Bronchial epithelial cell (primary cell): Measurements from ENCODE around the gene TSHR. TPM values are rescaled to one million over a fixed set of nuclear protein-coding genes. Genes with fewer than 3 reads are reported as not detected.
"Not testable (repeated sequence)": the region's sequence is repeated elsewhere in the genome, so short reads cannot be mapped to it uniquely, and the experiment has no call there.

ENCODE experiments used
- DNase-seq: peaks from one replicate; pipeline ENCODE4 v3.0.0-alpha.2; 2010; ENCODE audit warnings: low read depth
- FAIRE-seq: peaks from 2 replicates; lab custom pipeline; 2011; peaks lifted over from hg19 to GRCh38; lab: Jason Lieb, UNC
- H3K27me3 ChIP-seq: 2 replicates; pipeline ENCODE4 v1.5.1; 2011; ENCODE audit warnings: low read length; ENCODE audit not compliant: control insufficient read depth, insufficient read depth
- H3K36me3 ChIP-seq: 2 replicates; pipeline ENCODE4 v1.5.1; 2011; ENCODE audit warnings: low read length; ENCODE audit not compliant: control insufficient read depth, insufficient read depth
- H3K4me3 ChIP-seq: 2 replicates; pipeline ENCODE4 v1.5.1; 2011; ENCODE audit warnings: mild to moderate bottlenecking, low read depth, low read length, control low read depth
- total RNA-seq: library from RNA; depleted of rRNA; stranded (reverse); fragments of >200 nt; gene quantifications from 2 replicates; pipeline ENCODE4 v1.2.1, GENCODE V29; 2014
- TF ChIP-seq, protein P1 (sequence below): IDR thresholded peaks from 2 replicates; pipeline ENCODE4 v1.5.1; 2011; ENCODE audit warnings: mild to moderate bottlenecking, moderate library complexity, low read length, control low read depth, inconsistent platforms; ENCODE audit not compliant: insufficient read depth, severe bottlenecking

TSHR gene
- total RNA-seq, 1 donor from 2014 or later: not detected

DNA sequence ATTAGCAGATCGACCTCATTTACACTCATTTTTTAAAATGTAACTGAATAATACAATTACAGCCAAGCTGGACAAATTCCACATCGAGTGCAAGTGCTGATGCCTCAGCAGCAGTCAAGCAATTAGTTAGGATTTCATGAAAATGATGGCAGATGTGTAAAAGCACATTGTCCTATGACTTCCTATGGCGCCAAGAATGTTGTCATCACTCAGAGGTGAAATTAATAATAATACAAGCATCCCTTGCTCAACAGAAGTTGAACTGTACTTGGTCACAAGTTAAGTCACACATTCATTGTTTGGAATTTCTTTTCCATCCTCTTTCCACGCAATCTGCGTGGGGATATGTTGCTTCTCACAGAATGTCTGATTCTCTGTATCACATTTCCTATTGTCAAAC, 148.0 kb downstream of the TSHR start:
- TF ChIP-seq, protein P1, sequence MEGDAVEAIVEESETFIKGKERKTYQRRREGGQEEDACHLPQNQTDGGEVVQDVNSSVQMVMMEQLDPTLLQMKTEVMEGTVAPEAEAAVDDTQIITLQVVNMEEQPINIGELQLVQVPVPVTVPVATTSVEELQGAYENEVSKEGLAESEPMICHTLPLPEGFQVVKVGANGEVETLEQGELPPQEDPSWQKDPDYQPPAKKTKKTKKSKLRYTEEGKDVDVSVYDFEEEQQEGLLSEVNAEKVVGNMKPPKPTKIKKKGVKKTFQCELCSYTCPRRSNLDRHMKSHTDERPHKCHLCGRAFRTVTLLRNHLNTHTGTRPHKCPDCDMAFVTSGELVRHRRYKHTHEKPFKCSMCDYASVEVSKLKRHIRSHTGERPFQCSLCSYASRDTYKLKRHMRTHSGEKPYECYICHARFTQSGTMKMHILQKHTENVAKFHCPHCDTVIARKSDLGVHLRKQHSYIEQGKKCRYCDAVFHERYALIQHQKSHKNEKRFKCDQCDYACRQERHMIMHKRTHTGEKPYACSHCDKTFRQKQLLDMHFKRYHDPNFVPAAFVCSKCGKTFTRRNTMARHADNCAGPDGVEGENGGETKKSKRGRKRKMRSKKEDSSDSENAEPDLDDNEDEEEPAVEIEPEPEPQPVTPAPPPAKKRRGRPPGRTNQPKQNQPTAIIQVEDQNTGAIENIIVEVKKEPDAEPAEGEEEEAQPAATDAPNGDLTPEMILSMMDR: no peak
- Histone ChIP-seq H3K36me3 (no peaks in the 10 kb centered on the region), H3K27me3 (no peaks in the 10 kb centered on the region), H3K4me3 (no peak overlapping the region)
- FAIRE-seq (no peak), DNase-seq (no peak)

DNA sequence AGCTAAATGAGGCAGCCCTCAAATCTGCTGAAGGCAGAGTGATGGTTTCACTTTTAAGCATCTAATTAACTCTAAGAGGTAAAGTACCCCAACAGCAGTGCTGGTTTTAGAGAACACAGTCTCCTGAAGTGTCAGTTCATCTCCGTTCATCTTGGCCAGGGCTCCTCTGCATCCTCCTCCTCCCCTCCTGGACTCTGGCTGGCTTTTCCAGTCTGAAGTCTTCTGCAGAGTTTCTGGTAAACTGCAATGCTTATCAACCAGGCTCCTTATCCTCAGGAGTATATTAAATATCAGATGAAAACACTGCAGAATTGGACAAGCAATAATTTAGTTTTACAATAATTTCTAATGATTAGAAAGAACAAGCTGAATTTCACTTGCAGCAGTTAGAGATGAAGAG, 150.0 kb downstream of the TSHR start:
- Histone ChIP-seq H3K27me3 (no peaks in the 10 kb centered on the region), H3K36me3 (no peaks in the 10 kb centered on the region), H3K4me3 (no peak overlapping the region)
- DNase-seq: no peak
- no peak for FAIRE-seq
- TF ChIP-seq, protein P1: no peak

DNA sequence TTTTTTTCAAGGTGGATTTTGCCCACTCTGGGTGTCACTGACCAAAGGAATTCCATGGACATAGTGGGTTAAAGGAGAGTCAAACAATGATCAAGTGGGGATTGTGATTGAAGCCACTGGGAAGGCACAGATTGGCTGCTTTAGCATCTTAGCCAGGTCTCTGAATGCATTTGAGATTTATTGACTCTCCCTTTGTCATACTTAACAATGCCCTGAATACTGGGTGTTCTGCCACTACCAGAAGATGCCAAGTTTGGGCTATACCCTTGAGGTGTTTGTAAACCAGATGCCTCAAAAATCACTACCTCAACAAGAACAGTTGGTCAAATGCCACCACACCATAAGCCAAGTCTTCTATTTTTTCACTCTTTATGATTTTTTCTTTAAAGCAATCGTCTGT, 150.5 kb downstream of the TSHR start:
- no peak for FAIRE-seq

DNA sequence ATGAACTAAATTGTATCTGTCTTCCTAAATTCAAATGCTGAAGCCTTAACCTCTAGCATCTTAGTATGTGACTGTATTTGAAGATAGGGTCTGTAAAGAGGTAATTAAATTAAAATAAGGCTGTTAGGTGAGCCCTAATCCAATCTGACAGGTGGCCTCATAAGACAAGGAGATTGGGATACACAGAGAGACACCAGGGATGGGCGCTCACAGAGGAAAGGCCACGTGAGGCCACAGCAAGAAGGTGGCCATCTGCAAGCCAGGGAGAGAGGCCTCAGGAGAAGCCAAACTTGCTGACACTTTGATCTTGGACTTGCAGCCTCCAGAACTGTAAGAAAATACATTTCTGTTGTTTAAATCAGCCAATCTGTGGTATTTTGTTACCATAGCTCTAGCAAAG, 154.8 kb downstream of the TSHR start:
- Histone ChIP-seq H3K27me3 (no peaks in the 10 kb centered on the region), H3K36me3 (no peaks in the 10 kb centered on the region), H3K4me3 (no peak overlapping the region)
- FAIRE-seq: no peak
- TF ChIP-seq, protein P1: no peak
- DNase-seq: no peak

More for the DNA sequence above, 150.5 kb downstream of the TSHR start:
- no peak for DNase-seq
- H3K27me3 ChIP-seq: no peaks in the 10 kb centered on the region
- no peak overlapping the region for H3K4me3 ChIP-seq
- no peaks in the 10 kb centered on the region for H3K36me3 ChIP-seq
- TF ChIP-seq, protein P1: no peak

DNA sequence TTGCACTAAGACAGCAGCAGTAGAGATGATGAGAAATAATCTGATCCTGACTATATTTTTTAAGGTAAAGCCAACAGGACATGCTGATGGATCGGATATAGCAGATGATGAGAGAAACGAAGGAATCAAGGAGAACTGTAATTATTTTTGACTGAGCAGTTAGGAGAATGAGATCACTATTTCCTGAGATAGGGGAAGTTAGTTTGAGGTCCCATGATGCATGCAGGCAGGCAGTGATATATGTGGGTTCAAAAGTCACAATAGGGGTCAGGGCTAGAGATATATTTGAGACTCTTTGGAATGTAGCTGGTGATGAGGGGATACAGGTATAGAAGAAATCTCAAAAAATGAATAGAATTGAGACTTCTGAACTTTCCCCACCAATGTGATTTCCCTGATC, 157.8 kb downstream of the TSHR start:
- no peak overlapping the region for H3K4me3 ChIP-seq
- no peak for DNase-seq
- no peak for FAIRE-seq
- no peaks in the 10 kb centered on the region for H3K27me3 ChIP-seq
- H3K36me3 ChIP-seq: no peaks in the 10 kb centered on the region
- TF ChIP-seq, protein P1: no peak

DNA sequence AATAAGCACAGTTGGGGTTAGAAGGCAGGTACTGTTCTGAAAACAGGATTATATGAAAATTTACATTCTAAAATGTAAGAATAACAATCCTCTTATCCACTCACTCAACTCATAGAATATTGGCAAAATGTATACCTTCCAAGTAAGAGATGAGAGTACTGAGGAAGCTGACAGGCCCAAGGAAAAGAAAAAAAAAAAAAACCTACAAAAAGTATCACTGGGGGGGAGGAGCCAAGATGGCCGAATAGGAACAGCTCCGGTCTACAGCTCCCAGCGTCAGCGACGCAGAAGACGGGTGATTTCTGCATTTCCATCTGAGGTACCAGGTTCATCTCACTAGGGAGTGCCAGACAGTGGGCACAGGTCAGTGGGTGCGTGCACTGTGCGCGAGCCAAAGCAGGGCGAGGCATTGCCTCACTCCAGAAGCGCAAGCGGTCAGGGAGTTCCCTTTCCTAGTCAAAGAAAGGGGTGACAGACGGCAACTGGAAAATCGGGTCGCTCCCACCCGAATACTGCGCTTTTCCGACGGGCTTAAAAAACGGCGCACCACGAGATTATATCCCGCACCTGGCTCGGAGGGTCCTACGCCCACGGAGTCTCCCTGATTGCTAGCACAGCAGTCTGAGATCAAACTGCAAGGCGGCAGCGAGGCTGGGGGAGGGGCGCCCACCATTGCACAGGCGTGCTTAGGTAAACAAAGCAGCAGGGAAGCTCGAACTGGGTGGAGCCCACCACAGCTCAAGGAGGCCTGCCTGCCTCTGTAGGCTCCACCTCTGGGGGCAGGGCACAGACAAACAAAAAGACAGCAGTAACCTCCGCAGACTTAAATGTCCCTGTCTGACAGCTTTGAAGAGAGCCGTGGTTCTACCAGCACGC, 158.8 kb downstream of the TSHR start:
- not testable (repeated sequence) for H3K36me3 ChIP-seq, H3K4me3 ChIP-seq, H3K27me3 ChIP-seq, DNase-seq, FAIRE-seq
